GM18519 (cell line): Measurements from ENCODE around the gene PPFIBP1.
"Not testable (repeated sequence)": the region's sequence is repeated elsewhere in the genome, so short reads cannot be mapped to it uniquely, and the experiment has no call there.

Source experiments
- ATAC-seq: cut with Tn5 transposase; IDR thresholded peaks from one replicate; pipeline ENCODE4 v1.9.1; 2021; ENCODE audit warnings: mild to moderate bottlenecking, moderate library complexity; ENCODE audit not compliant: unreplicated experiment, low FRiP score

The PPFIBP1 gene

GRCh38 chr12:27695556-27696292, 171.7 kb downstream of the PPFIBP1 start:
- no peak for ATAC-seq

- ATAC-seq, result no peak
Measured at GRCh38 chr12:27696293-27696652, 172.3 kb downstream of the PPFIBP1 start, which contains the start of gene REP15. REP15 (plus strand) TSS chr12:27696447; CDS start chr12:27696563, 116 bp downstream.

GRCh38 chr12:27696864-27697564, 173.0 kb downstream of the PPFIBP1 start:
- ATAC-seq, result no peak

GRCh38 chr12:27703720-27704452, 179.9 kb downstream of the PPFIBP1 start:
- ATAC-seq, result peak; percentile 74

- ATAC-seq, result no peak
Measured at GRCh38 chr12:27705263-27705662, 181.3 kb downstream of the PPFIBP1 start.

GRCh38 chr12:27707216-27707615, 183.2 kb downstream of the PPFIBP1 start:
- ATAC-seq, result no peak

- no peak for ATAC-seq
Measured at GRCh38 chr12:27709212-27709931, 185.4 kb downstream of the PPFIBP1 start.

- ATAC-seq, result peak; percentile 23
Measured at GRCh38 chr12:27709932-27710591, 186.1 kb downstream of the PPFIBP1 start.

- ATAC-seq, result peak; percentile 90
Measured at GRCh38 chr12:27710592-27711316, 186.7 kb downstream of the PPFIBP1 start, which contains the start of gene MRPS35. MRPS35 (plus strand) TSS chr12:27710832; CDS start chr12:27710844, 12 bp downstream.

- no peak for ATAC-seq
Measured at GRCh38 chr12:27711317-27711682, 187.3 kb downstream of the PPFIBP1 start.

- no peak for ATAC-seq
Measured at GRCh38 chr12:27711967-27712366, 188.0 kb downstream of the PPFIBP1 start.

- ATAC-seq, result no peak
Measured at GRCh38 chr12:27723212-27723611, 199.2 kb downstream of the PPFIBP1 start.

- no peak for ATAC-seq
Measured at GRCh38 chr12:27730097-27730588, 206.1 kb downstream of the PPFIBP1 start.

GRCh38 chr12:27732281-27732680, 208.3 kb downstream of the PPFIBP1 start:
- no peak for ATAC-seq

- ATAC-seq, result peak; percentile 67
Measured at GRCh38 chr12:27733052-27733656, 209.1 kb downstream of the PPFIBP1 start.

GRCh38 chr12:27733791-27734190, 209.8 kb downstream of the PPFIBP1 start:
- ATAC-seq, result no peak

GRCh38 chr12:27734321-27734720, 210.3 kb downstream of the PPFIBP1 start:
- not testable (repeated sequence) for ATAC-seq

GRCh38 chr12:27743601-27744000, 219.6 kb downstream of the PPFIBP1 start:
- ATAC-seq, result no peak
